Activated B cell treated with CpG ODN at 0.5 μM for 24 hours (primary cell): ENCODE data around the gene PPM1J. TPM values are rescaled to one million over a fixed set of nuclear protein-coding genes. Genes with fewer than 3 reads are reported as not detected.

Experiments used
- ATAC-seq: fragments of 200-7000 bp; cut with Tn5 transposase; one replicate; pipeline ENCODE4 v1.10.0; 2021; ENCODE audit warnings: low read depth, mild to moderate bottlenecking, moderate library complexity
- CTCF ChIA-PET: fragments of 350-600 bp; sonication (Branson Sonifier 250); formaldehyde crosslinking; loops from one replicate; lab custom pipeline; 2021; ENCODE audit warnings: antibody characterized with exemption; lab: Charles Lee
- POLR2A ChIA-PET: fragments of 350-600 bp; sonication (Branson Sonifier 250); formaldehyde crosslinking; loops from one replicate; lab custom pipeline; 2021; ENCODE audit warnings: antibody characterized with exemption; lab: Charles Lee
- DNase-seq: peaks from one replicate; pipeline ENCODE4 v3.0.0; 2022
- H3K27ac Mint-ChIP-seq: one replicate; pipeline ENCODE4 v1.8.0; 2020; ENCODE audit warnings: mixed read lengths
- H3K27me3 Mint-ChIP-seq: one replicate; pipeline ENCODE4 v1.8.0; 2021; ENCODE audit warnings: mixed read lengths
- H3K36me3 Mint-ChIP-seq: one replicate; pipeline ENCODE4 v1.8.0; 2021; ENCODE audit warnings: low read depth, mixed read lengths
- H3K4me1 Mint-ChIP-seq: one replicate; pipeline ENCODE4 v1.8.0; 2021; ENCODE audit warnings: mixed read lengths
- H3K4me3 Mint-ChIP-seq: one replicate; pipeline ENCODE4 v1.8.0; 2020; ENCODE audit warnings: mild to moderate bottlenecking, mixed read lengths
- H3K9me3 Mint-ChIP-seq: one replicate; pipeline ENCODE4 v1.8.0; 2020; ENCODE audit warnings: mixed read lengths
- intact Hi-C: fragments of 100-400 bp; cut with micrococcal nuclease; formaldehyde crosslinking; loops from one replicate; pipeline ENCODE4 v1.15.1; 2024
- total RNA-seq: library from RNA; stranded (reverse); gene quantifications from 2 replicates; pipeline ENCODE4 v1.2.3, GENCODE V29; 2022
- TF ChIP-seq, protein P1 (sequence below): fragments of 200-600 bp; IDR thresholded peaks from one replicate; pipeline ENCODE4 v1.8.0; 2022; ENCODE audit warnings: antibody characterized with exemption, mild to moderate bottlenecking

Gene PPM1J, protein sequence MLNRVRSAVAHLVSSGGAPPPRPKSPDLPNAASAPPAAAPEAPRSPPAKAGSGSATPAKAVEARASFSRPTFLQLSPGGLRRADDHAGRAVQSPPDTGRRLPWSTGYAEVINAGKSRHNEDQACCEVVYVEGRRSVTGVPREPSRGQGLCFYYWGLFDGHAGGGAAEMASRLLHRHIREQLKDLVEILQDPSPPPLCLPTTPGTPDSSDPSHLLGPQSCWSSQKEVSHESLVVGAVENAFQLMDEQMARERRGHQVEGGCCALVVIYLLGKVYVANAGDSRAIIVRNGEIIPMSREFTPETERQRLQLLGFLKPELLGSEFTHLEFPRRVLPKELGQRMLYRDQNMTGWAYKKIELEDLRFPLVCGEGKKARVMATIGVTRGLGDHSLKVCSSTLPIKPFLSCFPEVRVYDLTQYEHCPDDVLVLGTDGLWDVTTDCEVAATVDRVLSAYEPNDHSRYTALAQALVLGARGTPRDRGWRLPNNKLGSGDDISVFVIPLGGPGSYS
- total RNA-seq = 0.46 and 0.75 TPM in 2 replicates

DNA sequence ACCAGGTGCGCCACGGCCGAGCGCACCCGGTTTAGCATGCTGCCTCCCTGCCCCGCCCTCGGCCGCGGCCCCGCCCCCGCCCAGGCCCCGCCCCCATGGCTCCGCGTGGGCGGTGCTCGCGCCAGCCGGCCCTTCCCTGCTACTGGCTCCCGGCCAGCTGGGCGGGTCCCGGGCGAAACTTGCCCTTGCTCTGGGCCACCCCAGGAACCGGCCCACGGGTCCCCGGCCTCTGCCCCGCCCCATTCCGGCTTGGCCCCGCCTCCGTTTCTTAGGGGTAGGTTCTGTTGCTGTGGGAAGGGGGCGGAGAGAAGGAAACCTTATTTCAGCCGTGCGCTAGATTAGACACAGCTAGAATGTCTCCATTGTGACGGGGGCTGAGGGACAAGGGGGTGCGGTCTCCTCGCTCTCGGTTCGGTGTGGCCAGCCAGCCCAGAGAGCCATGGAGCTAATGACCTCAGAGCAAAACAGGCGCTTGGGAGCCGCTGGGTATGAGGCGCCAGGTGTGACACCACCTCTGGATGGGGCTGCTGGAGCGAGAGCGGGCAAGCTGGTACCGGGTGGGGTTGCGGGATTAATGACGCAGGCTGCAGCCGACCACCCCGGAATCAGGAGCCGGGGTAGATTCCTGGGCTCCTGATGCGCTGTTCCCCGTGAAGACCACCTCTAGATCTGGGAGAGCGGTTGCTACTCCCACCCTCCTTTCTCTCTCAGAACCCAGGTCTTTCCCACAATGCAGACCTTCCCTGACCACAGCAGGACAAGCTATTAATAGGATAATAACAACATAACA, at the start of gene PPM1J:
Gene PPM1J (minus strand): TSS at position 69 of the 790 bp plus-strand sequence. CDS start 31 bp downstream, at position 38.
- ChIA-PET POLR2A (interaction anchor here (0.6 to 3.6 kb wide), 13 partner anchors 11 to 1044 kb away, joined by 3 to 31 read pairs (median 6); partner anchors contain the start of genes CAPZA1, LRIG2, MOV10 and PHTF1), CTCF (interaction anchor here (0.5 to 6.5 kb wide), 23 partner anchors 8 to 1263 kb away, joined by 3 to 59 read pairs (median 4); partner anchors contain the start of genes LRIG2, MOV10, SLC16A1 and ST7L)
- Mint-ChIP-seq H3K4me1 (peaks cover 37% of the 10 kb centered on the region), H3K27ac (peak within 1 kb of the TSS; percentile 74), H3K27me3 (peaks cover 5% of the 10 kb centered on the region), H3K36me3 (no peaks in the 10 kb centered on the region), H3K4me3 (peak within 1 kb of the TSS; percentile 84), H3K9me3 (no peaks in the 10 kb centered on the region)
- TF ChIP-seq, protein P1, sequence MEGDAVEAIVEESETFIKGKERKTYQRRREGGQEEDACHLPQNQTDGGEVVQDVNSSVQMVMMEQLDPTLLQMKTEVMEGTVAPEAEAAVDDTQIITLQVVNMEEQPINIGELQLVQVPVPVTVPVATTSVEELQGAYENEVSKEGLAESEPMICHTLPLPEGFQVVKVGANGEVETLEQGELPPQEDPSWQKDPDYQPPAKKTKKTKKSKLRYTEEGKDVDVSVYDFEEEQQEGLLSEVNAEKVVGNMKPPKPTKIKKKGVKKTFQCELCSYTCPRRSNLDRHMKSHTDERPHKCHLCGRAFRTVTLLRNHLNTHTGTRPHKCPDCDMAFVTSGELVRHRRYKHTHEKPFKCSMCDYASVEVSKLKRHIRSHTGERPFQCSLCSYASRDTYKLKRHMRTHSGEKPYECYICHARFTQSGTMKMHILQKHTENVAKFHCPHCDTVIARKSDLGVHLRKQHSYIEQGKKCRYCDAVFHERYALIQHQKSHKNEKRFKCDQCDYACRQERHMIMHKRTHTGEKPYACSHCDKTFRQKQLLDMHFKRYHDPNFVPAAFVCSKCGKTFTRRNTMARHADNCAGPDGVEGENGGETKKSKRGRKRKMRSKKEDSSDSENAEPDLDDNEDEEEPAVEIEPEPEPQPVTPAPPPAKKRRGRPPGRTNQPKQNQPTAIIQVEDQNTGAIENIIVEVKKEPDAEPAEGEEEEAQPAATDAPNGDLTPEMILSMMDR = no peak
- DNase-seq (peak; percentile 99), ATAC-seq (peak; percentile 88)
- intact Hi-C loops = loop anchor here (1.0 to 10.0 kb wide), 17 partner anchors 8 to 1567 kb away; partner anchors contain the start of genes CAPZA1, HIPK1, LRIG2 and MAGI3

DNA sequence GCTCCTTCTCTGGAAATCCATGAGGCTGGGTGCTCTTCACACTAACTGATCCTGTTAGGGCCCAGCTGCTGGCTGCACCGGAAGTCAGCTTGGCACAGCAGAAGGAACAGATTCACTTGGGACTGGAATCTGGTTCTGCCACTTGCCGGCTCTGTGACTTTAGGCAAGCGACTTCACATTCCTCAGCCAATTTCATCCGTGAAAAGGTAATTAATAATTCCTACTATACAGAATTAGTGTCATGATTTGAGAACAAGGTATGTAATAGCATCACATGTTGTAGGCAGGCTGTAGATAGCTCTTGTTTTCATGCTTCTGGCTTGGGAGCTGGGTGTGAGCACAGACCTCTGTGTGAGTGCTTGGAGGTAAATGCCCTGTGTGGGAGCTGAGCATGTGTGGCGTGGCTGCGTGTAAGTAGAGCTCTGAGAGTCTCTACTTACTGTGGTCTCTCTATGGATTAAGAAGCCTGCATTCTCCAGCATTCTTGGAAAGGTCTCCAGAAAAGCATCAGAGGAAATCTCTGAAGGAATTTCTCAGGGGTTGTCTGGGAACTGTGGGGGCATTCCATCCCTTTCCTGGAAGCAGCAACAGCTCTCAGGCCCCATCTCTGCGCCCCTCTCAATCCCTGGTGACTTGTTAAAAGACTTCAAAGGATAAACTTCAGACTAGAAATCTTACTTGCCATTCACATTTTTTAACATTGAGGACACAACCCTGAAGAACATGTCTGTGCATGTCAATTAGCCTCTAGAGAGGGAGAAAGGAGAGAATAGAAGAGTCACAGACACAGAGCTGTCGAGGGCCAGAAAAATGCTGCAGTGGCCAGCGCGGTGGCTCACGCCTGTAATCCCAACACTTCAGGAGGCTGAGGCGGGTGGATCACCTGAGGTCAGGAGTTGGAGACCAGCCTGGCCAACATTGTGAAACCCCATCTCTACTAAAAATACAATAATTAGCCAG, 47.7 kb upstream of the PPM1J start:
- Mint-ChIP-seq H3K27me3 (peaks cover 5% of the 10 kb centered on the region), H3K4me1 (no peaks in the 10 kb centered on the region), H3K27ac (no peak overlapping the region), H3K4me3 (no peak overlapping the region), H3K9me3 (peaks cover 2% of the 10 kb centered on the region), H3K36me3 (no peaks in the 10 kb centered on the region)
- ChIA-PET POLR2A (no interaction called here), CTCF (no interaction called here)
- ATAC-seq (no peak), DNase-seq (no peak)
- TF ChIP-seq, protein P1 = no peak
- intact Hi-C loops = no loop called here

DNA sequence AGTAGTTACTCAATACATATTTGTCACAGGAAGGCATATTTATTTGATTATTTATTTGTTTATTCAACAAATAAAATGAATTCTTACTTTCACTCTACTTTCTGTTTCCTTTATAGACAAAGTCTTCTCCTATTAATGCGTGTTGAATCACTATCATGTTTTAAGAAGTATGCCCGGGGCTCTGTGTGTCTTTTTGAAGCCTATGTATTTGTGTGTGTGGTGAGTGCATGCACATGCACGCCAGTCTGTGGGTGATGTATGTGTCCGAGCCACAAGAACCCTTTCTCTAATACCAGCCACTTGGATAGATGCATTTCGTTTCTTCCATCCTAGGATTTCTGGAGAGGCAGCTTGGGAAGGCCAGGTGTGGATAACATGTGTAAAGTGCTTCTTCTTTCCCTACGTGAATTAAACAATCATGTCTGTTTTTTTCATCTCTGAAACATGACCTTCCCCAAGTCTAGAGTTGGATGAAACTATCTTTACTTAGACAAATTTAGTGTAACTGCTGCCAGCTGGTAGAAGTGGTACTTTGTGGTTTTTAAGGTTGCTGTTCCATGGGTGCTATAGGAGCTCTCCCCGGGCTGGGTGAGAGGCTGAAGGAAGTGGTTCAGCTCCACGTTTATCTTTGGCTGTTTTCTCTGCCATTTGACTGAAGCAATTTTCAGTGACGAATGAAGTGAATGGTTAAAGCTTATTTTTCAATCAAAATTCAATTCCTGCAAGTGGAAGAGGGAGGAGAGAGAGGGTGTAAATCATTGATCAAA, 46.8 kb upstream of the PPM1J start:
- Mint-ChIP-seq H3K9me3 (peaks cover 2% of the 10 kb centered on the region), H3K4me3 (no peak overlapping the region), H3K36me3 (no peaks in the 10 kb centered on the region), H3K27ac (no peak overlapping the region), H3K4me1 (no peaks in the 10 kb centered on the region), H3K27me3 (peaks cover 14% of the 10 kb centered on the region)
- TF ChIP-seq, protein P1 = no peak
- DNase-seq = no peak
- POLR2A ChIA-PET = no interaction called here
- intact Hi-C loops = no loop called here
- CTCF ChIA-PET = no interaction called here
- no peak for ATAC-seq

DNA sequence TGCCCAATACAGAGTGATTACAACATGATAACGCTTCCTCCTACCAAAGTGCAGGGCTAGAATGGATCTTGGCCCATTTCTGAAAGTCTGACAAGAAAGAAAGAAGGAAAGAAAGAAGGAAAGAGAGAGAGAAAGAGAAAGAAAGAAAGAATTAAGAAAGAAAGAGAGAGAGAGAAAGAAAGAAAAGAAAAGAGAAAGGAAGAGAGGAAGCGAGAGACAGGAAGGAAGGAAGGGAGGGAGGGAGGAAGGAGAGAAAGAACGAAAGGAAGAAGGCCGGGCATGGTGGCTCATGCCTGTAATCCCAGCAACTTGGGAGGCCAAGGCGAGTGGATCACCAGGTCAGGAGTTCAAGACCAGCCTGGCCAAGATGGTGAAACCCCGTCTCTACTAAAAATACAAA, 44.1 kb upstream of the PPM1J start:
- TF ChIP-seq, protein P1 = no peak
- no peak overlapping the region for H3K27ac Mint-ChIP-seq
- ChIA-PET CTCF (no interaction called here), POLR2A (no interaction called here)
- H3K4me3 Mint-ChIP-seq = no peak overlapping the region
- peaks cover 26% of the 10 kb centered on the region for H3K27me3 Mint-ChIP-seq
- no peaks in the 10 kb centered on the region for H3K4me1 Mint-ChIP-seq
- intact Hi-C loops = no loop called here
- ATAC-seq (no peak), DNase-seq (no peak)
- H3K9me3 Mint-ChIP-seq = peaks cover 3% of the 10 kb centered on the region
- peaks cover 2% of the 10 kb centered on the region for H3K36me3 Mint-ChIP-seq
